HG02885 (cell line): ENCODE results near the gene CUL1.

Source experiments
- ATAC-seq: cut with Tn5 transposase; IDR thresholded peaks from one replicate; pipeline ENCODE4 v1.9.1; 2021; ENCODE audit warnings: mild to moderate bottlenecking; ENCODE audit not compliant: unreplicated experiment, poor library complexity

The CUL1 gene

GRCh38 chr7:148796841-148797240 lies 98.1 kb downstream of the CUL1 start:
- ATAC-seq = no peak

DNA sequence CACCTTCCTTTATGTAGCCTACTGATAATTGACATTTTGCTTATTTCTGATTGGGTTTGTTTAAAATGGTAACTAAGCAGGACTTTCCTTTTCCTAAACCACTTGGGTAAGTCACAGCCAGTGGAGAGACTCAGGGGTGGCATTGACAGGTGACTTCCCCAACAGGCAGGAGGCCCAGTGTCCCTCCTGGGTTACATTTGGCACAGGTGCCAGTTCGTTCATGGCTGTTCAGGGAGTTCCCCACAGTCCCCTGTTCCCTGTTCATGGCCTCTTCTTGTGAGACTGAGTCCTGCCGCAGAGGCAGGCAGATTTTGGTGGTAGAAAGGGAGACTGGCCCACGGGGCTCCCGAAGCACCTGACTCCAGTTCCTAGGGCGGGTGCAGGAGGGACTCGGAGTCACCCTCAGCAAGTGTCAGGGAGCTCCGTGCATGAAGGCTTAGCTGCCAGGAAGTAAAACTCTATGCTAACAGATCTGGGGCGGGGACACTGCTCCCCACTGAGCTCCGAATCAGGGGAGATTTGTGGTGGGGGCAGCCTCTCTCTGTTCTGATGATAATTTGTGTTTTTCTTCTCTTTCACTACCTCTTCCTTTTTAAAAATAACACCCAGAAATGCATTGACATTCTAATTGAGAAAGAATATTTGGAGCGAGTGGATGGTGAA lies 101.3 kb downstream of the CUL1 start:
- no peak for ATAC-seq

DNA sequence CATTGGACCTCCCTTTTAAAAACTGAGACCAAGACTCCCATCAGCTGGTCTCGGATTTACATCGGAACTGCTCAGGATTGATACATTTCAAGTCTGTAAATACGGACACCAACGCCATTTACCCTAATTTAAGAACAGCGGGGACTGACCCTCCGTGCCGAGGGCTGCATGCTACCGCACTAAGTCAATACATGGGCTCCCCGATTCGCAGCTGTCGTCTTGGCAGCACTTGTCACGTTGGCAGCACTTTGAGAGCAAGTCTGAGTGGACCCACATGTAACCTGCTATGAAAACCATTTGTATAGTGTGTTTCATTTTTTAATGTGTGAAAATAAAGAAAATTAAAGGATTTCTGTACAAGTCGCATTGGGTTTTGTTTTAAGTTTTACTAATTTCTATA lies 102.0 kb downstream of the CUL1 start:
- no peak for ATAC-seq

- no peak for ATAC-seq
Measured at GRCh38 chr7:148802101-148802493, 103.4 kb downstream of the CUL1 start.

DNA sequence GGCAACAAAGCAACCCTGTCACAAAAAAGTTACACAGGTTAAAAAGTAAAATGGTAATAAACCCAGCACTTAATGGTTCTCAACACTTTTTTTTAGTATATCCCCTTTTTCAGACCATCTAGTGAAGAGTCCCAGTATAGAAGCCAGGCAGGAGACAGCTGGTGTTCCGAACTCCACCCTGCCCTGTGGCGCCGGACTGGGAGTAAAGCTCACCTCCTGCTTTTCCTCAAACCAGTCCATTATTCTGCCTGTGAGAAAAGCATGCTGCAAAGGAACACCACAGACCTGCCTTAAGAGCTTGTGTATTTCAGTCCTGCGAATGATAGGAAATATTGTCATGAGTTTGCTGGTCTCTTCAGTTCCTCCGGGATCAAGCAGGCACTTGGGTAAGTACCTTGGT lies 104.4 kb downstream of the CUL1 start:
- no peak for ATAC-seq

DNA sequence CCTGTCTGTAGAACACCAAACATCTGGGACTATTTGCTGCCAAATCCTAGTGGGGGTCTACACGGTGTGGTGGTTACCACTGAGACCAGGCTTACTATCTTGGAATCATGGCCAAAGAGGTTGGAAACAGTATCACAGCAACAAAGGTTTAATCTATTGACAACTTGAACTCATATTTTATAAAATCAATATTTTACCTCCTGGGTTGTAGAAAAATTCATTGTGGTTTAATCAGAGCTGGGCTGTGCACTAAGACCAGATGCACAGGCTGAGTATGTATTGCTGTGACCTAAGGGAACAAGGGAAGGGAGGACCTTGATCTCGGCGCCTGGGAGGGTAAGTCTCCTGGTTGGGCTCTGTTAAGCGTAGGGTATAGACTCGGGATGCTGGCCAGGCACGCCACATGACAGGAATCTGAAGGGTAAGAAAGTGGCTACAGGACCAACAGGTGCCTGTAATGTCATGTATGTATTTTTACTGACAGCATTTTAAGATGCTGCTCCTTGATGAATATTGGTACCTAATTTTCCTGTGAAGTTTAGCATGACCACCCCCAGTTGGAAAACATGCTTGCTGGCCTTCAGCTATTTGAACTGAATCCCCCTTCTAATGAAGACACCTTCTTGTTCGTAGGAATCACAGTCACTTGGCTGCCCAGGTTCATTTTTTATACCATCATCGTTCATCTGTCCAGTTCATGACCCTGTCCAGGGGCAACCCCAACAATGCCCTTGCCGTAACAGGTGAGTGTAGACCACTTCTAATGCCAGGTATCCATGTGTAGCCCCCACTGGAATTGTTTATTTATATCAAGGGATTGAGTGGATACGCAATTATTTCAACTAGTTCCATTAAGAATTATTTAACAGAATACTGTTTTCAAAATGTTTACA lies 105.9 kb downstream of the CUL1 start:
- no peak for ATAC-seq

DNA sequence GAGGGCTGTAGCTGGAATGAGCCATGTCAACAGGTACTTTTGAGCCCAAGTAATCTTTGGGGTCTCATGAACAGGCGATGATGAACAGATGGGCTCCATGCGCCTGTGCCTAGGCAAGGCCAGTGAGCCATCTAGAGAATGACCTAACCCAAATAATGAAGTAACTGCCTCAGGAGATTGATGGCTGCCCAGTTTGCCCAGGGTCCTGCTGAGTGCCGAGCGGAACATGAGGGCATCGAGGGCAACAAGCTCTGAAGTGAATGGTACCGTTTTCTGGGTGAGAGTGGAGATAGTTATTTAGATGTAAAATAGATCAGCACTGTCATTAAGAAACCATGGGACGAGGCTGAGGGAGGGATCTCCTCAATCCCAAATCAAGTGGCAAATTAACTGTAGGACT lies 107.5 kb downstream of the CUL1 start:
- no peak for ATAC-seq

DNA sequence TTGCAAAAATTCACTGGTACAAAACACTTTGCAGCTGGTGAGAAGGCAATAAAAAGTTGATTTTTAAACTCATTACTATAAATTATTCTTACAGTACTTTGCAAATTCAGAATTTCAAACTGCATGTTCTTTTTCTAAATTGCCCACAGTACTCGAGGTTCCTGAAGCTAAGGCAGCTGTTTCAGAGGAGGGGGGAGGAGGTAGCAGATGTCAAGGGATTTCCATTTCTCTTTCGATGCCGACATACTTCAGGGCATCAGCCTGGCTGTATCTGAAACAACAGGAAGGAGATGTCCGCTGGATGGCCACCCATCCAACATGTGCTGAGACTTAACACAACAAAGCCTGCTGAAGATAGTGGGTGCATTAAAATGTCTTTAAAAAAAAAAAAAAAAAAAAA lies 108.7 kb downstream of the CUL1 start:
- no peak for ATAC-seq

- no peak for ATAC-seq
Measured at GRCh38 chr7:148809856-148810255, 111.2 kb downstream of the CUL1 start.

DNA sequence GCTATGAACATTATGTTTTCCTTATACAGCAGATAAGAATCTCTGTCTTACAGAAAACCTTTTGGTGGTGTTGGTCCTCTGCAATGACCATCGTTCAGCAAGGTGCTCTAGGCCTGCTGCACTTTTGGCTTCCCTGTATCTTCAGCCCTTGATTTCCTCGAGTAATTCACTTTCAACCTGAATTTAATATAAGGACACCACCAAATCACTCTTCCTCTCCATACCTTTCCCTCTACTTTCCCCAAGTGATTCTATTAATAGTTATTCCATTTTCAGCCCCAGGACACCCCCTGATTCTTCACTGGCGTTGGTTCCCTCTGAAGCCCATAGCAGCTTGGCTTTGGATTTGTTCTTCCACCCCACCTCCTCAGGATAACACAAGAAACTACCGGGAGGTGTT lies 113.2 kb downstream of the CUL1 start:
- no peak for ATAC-seq

GRCh38 chr7:148813890-148814289 lies 115.2 kb downstream of the CUL1 start:
- no peak for ATAC-seq

- no peak for ATAC-seq
Measured at GRCh38 chr7:148814922-148815559, 116.3 kb downstream of the CUL1 start.

DNA sequence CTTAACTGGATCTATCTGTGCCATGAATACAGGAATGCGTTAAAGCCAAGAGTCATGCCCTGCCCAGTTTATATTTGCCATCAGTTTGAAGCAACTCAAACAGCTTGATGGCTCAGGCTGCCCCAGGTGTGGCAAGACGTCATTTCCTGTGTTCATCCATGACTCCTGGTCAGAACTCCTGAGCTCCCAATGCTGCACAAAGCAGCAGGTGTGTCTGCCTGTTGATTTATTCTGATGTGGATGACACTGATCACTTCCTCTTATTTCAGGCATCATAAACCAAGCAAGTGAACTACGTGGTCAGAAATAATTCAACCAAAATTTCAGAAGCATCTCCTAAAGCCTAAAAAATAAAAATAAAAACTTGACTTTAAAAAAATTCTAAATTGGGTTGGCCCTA lies 116.9 kb downstream of the CUL1 start:
- no peak for ATAC-seq

- ATAC-seq = no peak
Measured at GRCh38 chr7:148819697-148820360, 121.1 kb downstream of the CUL1 start.

DNA sequence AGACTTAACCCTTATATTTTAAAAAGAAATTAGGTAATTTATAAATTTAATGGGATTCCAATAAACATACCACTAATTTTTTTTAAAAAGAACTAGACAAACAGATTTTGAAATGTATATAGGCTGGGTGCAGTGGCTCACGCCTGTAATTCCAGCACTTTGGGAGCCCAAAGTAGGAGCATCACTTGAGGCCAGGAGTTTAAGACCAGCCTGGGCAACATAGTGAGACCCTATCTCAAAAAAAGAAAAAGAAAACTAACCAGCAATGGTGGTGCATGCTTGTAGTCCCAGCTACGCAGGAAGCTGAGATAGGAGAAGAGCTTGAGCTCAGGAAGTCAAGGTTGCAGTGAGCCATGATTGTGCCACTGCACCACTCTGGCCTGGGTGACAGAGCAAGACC lies 122.7 kb downstream of the CUL1 start:
- no peak for ATAC-seq

- no peak for ATAC-seq
Measured at GRCh38 chr7:148824864-148825263, 126.2 kb downstream of the CUL1 start.

DNA sequence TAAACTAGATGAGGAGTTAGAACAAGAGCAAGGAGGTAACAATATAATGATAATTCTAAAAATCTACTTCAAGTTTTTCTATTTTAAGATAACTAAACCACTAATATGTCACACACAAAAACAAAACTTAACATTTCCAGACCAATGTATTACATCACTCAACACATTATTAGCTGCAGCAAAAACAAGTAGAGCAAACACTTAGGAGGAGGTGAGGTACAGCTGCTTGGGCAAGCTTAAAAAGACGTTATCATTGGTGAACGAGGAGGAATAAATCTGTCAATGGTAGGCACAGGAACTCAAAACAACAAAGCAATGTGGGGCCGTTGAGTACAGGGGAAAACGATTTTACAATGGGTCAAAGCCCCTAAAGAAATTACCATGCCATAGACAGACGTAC lies 126.6 kb downstream of the CUL1 start:
- ATAC-seq = no peak

DNA sequence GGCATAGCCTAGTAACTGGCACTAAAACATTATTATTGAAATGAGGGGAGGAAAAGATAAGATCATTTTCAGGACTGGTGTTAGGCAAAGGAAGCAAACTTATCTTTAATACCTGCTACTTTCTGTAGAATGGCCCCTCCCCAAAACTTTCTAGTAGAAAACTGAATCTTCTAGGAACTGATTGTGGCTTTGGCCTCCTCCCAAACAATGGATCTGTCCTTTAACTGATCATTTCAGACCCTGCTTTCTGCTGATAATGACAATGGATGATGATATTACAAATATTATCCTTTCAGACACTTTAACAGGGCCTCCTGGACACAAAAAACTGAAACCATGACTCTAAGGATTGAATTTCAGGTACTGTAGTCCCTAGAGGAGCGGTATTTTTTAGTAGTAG lies 130.3 kb downstream of the CUL1 start:
- no peak for ATAC-seq

GRCh38 chr7:148830897-148831692 lies 132.4 kb downstream of the CUL1 start:
- no peak for ATAC-seq

DNA sequence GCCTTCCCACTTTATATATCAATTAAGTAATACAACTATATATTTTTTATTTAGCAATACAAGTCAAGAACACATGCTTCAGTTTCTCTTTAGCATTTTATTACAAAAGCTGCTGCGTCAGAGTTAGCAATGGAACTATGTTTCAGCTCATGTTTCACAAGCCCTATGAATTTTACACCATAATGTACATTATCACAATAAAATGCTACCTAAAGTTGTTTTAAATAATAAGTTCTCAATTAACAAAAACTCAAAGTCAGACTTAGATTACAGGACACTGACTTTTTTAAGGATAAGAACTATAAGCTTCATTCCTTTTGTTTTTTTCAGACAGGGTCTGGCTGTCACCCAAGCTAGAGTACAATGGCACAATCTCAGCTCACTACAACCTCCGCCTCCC lies 133.1 kb downstream of the CUL1 start:
- ATAC-seq = no peak
